ENCODE results near the gene JPH3. TPM values are rescaled to one million over a fixed set of nuclear protein-coding genes. Genes with fewer than 3 reads are reported as not detected.

The JPH3 gene
- total RNA-seq, 4 donors from 2014 or later: not detected

DNA sequence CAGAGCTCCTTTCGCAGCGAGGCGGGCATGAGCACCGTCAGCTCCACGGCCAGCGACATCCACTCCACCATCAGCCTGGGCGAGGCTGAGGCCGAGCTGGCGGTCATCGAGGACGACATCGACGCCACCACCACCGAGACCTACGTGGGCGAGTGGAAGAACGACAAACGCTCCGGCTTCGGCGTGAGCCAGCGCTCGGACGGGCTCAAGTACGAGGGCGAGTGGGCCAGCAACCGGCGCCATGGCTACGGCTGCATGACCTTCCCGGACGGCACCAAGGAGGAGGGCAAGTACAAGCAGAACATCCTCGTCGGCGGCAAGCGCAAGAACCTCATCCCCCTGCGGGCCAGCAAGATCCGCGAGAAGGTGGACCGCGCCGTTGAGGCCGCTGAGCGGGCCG is 42.3 kb downstream of the JPH3 start:
- in situ Hi-C loops (cut with MboI; ENCODE audit: low sequenced_read_pairs in 4 of 4): loop anchor here in 2 of 4 donors (25.0 kb wide), 1 partner anchor 232 kb away; no protein-coding TSS in a partner anchor
- ATAC-seq: no peak

DNA sequence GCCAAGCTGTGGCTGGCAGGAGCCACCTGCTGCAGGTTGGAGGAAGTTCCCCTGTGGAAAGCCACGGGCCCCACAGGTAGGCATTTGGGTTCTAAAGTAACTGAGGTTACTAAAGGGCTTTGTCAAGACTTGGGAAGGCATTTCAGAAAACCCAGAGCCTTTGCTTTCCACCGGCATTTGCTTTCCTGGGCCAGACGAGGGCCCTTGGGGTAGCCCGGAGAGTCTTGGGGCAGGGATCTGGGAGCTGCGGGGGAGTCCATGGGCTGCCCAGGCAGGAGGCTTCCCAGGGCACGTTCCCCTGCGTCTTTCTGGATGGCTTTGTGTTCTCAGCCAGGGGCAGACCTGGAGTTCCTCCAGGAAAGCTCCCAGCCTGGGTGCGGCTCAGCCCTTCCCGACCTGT is 43.5 kb downstream of the JPH3 start:
- no peak for DNase-seq
- intact Hi-C loops (cut with DNase I; ENCODE audit: low total_unique reads): no loop called here

More for the DNA sequence above, 42.3 kb downstream of the JPH3 start:
- H3K4me3 ChIP-seq: no peak overlapping the region
- DNase-seq: no peak
- H3K27me3 ChIP-seq: peaks cover 8 to 16% (median 11%) of the 10 kb centered on the region in 3 donors
- no peaks in the 10 kb centered on the region for H3K36me3 ChIP-seq
- no peak overlapping the region for H3K27ac ChIP-seq
- H3K9me3 ChIP-seq: no peaks in the 10 kb centered on the region
- intact Hi-C loops (cut with DNase I; ENCODE audit: low total_unique reads): no loop called here
- TF ChIP-seq POLR2A (IDR thresholded peaks at IDR 0.05): no peak
- TF ChIP-seq, protein P1, sequence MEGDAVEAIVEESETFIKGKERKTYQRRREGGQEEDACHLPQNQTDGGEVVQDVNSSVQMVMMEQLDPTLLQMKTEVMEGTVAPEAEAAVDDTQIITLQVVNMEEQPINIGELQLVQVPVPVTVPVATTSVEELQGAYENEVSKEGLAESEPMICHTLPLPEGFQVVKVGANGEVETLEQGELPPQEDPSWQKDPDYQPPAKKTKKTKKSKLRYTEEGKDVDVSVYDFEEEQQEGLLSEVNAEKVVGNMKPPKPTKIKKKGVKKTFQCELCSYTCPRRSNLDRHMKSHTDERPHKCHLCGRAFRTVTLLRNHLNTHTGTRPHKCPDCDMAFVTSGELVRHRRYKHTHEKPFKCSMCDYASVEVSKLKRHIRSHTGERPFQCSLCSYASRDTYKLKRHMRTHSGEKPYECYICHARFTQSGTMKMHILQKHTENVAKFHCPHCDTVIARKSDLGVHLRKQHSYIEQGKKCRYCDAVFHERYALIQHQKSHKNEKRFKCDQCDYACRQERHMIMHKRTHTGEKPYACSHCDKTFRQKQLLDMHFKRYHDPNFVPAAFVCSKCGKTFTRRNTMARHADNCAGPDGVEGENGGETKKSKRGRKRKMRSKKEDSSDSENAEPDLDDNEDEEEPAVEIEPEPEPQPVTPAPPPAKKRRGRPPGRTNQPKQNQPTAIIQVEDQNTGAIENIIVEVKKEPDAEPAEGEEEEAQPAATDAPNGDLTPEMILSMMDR (IDR thresholded peaks at IDR 0.05 in 4 of 5, conservative IDR thresholded peaks at IDR 0.05 in 1 of 5): no peak
- no peaks in the 10 kb centered on the region for H3K4me1 ChIP-seq

DNA sequence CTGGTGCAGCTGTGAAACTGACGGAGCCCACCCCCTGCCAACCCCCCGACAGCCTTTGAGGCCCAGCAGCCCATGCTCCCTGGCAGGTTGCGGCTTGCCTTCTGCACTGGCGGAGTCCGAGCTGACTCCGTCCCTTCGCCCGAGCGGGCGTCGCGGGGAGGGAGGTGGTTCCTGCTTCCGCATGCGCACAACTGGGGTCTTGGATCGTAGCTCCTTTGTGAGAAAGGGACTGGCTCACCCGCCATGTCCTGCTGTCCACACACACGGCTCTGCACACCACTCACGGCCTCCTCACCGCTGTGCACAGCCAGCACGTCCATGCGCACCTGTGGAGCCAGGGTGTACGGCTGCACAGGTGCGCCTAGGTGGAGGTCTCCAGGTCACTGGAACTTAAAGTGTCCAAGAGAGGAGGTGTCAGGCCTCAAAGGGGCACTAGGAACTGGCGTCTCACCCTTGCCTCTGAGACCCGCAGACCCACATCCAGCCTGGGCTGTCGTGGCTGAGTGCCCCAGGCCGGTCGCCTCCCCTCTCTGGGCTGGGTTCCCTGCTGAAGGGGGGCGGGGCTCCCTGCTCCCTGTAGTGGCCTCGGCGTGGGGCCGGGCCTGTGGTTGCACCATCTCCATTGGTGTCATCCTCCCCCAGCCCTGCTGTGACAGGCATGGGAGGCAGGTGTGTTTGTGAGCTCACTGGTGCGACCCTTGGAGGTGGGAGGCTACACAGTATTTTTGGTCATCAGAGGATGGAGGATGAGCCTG is 45.3 kb downstream of the JPH3 start:
- intact Hi-C loops (cut with DNase I; ENCODE audit: low total_unique reads): no loop called here
- no peaks in the 10 kb centered on the region for H3K36me3 ChIP-seq
- DNase-seq: no peak

More for the DNA sequence above, 43.5 kb downstream of the JPH3 start:
- Histone ChIP-seq H3K4me1 (no peaks in the 10 kb centered on the region), H3K4me3 (no peak overlapping the region), H3K27me3 (peaks cover 8 to 16% (median 11%) of the 10 kb centered on the region in 3 donors), H3K36me3 (no peaks in the 10 kb centered on the region), H3K9me3 (no peaks in the 10 kb centered on the region), H3K27ac (no peak overlapping the region)
- no peak for ATAC-seq
- in situ Hi-C loops (cut with MboI; ENCODE audit: low sequenced_read_pairs in 4 of 4): loop anchor here in 2 of 4 donors (25.0 kb wide), 1 partner anchor 234 kb away; no protein-coding TSS in a partner anchor
- TF ChIP-seq, protein P1 (IDR thresholded peaks at IDR 0.05 in 4 of 5, conservative IDR thresholded peaks at IDR 0.05 in 1 of 5): no peak
- TF ChIP-seq POLR2A (IDR thresholded peaks at IDR 0.05): no peak

DNA sequence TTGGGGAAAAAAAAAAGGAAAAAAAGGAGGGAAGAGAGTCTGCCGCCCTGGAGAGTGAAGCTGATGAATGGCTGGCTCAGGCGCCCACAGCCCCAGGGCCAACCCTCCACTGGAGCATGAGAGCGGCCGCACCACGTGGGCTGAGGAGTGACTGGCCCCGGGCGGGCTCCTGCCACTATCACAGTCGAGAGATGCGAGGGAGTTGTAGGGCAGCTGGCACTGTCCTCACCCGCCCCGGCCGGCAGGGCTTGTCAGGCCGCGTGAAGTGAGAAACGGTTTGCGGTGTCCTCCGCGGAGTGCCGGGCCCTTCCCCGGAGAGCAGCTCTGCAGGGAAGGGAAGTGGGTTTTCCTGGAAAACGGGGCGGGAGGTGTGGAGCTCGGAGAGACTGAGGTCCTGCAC is 45.9 kb downstream of the JPH3 start:
- Histone ChIP-seq H3K27me3 (peaks cover 7 to 16% (median 8%) of the 10 kb centered on the region in 3 donors), H3K9me3 (no peaks in the 10 kb centered on the region), H3K4me1 (no peaks in the 10 kb centered on the region), H3K4me3 (no peak overlapping the region), H3K27ac (no peak overlapping the region), H3K36me3 (no peaks in the 10 kb centered on the region)
- ATAC-seq: no peak
- no peak for DNase-seq
- in situ Hi-C loops (cut with MboI; ENCODE audit: low sequenced_read_pairs in 4 of 4) (loop anchor here in 2 of 4 donors (25.0 kb wide), 1 partner anchor 236 kb away; no protein-coding TSS in a partner anchor), intact Hi-C loops (cut with DNase I; ENCODE audit: low total_unique reads) (no loop called here)
- TF ChIP-seq POLR2A (IDR thresholded peaks at IDR 0.05): no peak
- TF ChIP-seq, protein P1 (IDR thresholded peaks at IDR 0.05 in 4 of 5, conservative IDR thresholded peaks at IDR 0.05 in 1 of 5): no peak

More for the DNA sequence above, 45.3 kb downstream of the JPH3 start:
- Histone ChIP-seq H3K4me1 (no peaks in the 10 kb centered on the region), H3K9me3 (no peaks in the 10 kb centered on the region), H3K4me3 (no peak overlapping the region), H3K27ac (no peak overlapping the region), H3K27me3 (peaks cover 7 to 16% (median 8%) of the 10 kb centered on the region in 3 donors)
- ATAC-seq: no peak
- in situ Hi-C loops (cut with MboI; ENCODE audit: low sequenced_read_pairs in 4 of 4): loop anchor here in 2 of 4 donors (25.0 kb wide), 1 partner anchor 235 kb away; no protein-coding TSS in a partner anchor
- no peak for TF ChIP-seq POLR2A (IDR thresholded peaks at IDR 0.05)
- TF ChIP-seq, protein P1 (IDR thresholded peaks at IDR 0.05 in 4 of 5, conservative IDR thresholded peaks at IDR 0.05 in 1 of 5): no peak
